Glutamatergic neuron (in vitro differentiated cells): ENCODE measurements around the gene COQ4. TPM values are rescaled to one million over a fixed set of nuclear protein-coding genes. Genes with fewer than 3 reads are reported as not detected.

Experiments used
- DNase-seq: peaks from one replicate; pipeline ENCODE4 v3.0.0; 2022
- H3K27ac Mint-ChIP-seq: one replicate; pipeline ENCODE4 v1.8.0; 2020; ENCODE audit warnings: mild to moderate bottlenecking, mixed read lengths, inconsistent platforms; ENCODE audit not compliant: unreplicated experiment
- H3K27me3 Mint-ChIP-seq: one replicate; pipeline ENCODE4 v1.8.0; 2020; ENCODE audit warnings: mild to moderate bottlenecking, moderate library complexity, mixed read lengths, inconsistent platforms; ENCODE audit not compliant: unreplicated experiment
- H3K36me3 Mint-ChIP-seq: one replicate; pipeline ENCODE4 v1.8.0; 2020; ENCODE audit warnings: mild to moderate bottlenecking, mixed read lengths, inconsistent platforms; ENCODE audit not compliant: unreplicated experiment
- H3K4me1 Mint-ChIP-seq: one replicate; pipeline ENCODE4 v1.8.0; 2020; ENCODE audit warnings: mild to moderate bottlenecking, low read depth, mixed read lengths, inconsistent platforms; ENCODE audit not compliant: unreplicated experiment
- H3K4me3 Mint-ChIP-seq: one replicate; pipeline ENCODE4 v1.8.0; 2020; ENCODE audit warnings: mild to moderate bottlenecking, mixed read lengths, inconsistent platforms; ENCODE audit not compliant: unreplicated experiment
- H3K9me3 Mint-ChIP-seq: one replicate; pipeline ENCODE4 v1.8.0; 2020; ENCODE audit warnings: mild to moderate bottlenecking, moderate library complexity, mixed read lengths, inconsistent platforms; ENCODE audit not compliant: unreplicated experiment
- CTCF ChIP-seq: fragments of 200-600 bp; sonication (generic); IDR thresholded peaks from one replicate; pipeline ENCODE4 v1.5.0; 2021; ENCODE audit not compliant: partially characterized antibody, unreplicated experiment
- total RNA-seq: library from RNA; stranded (reverse); fragmentation: NEBNext Ultra II Directional; extraction: Animal tissue kit (Norgen Biotek cat#: 25700); gene quantifications from one replicate; pipeline ENCODE4 v1.2.1, GENCODE V29; 2021; ENCODE audit not compliant: unreplicated experiment

The COQ4 gene
- total RNA-seq, 1 donor from 2014 or later, result 35.8 TPM

GRCh38 chr9:128296340-128297220 is 26.1 kb upstream of the COQ4 start:
- H3K36me3 Mint-ChIP-seq, result no peaks in the 10 kb centered on the region
- DNase-seq, result no peak
- H3K9me3 Mint-ChIP-seq, result no peaks in the 10 kb centered on the region
- no peak overlapping the region for H3K27ac Mint-ChIP-seq
- H3K4me3 Mint-ChIP-seq, result no peak overlapping the region
- no peaks in the 10 kb centered on the region for H3K4me1 Mint-ChIP-seq
- no peaks in the 10 kb centered on the region for H3K27me3 Mint-ChIP-seq
- no peak for TF ChIP-seq CTCF

GRCh38 chr9:128297221-128297773 is 25.3 kb upstream of the COQ4 start:
- Mint-ChIP-seq H3K9me3 (no peaks in the 10 kb centered on the region), H3K4me1 (no peaks in the 10 kb centered on the region), H3K27ac (no peak overlapping the region), H3K27me3 (peaks cover 3% of the 10 kb centered on the region), H3K36me3 (no peaks in the 10 kb centered on the region), H3K4me3 (no peak overlapping the region)
- DNase-seq, result no peak
- no peak for TF ChIP-seq CTCF

GRCh38 chr9:128298535-128299482 is 23.8 kb upstream of the COQ4 start:
- peaks cover 3% of the 10 kb centered on the region for H3K27me3 Mint-ChIP-seq
- no peaks in the 10 kb centered on the region for H3K9me3 Mint-ChIP-seq
- H3K4me1 Mint-ChIP-seq, result no peaks in the 10 kb centered on the region
- no peaks in the 10 kb centered on the region for H3K36me3 Mint-ChIP-seq
- no peak overlapping the region for H3K27ac Mint-ChIP-seq
- H3K4me3 Mint-ChIP-seq, result no peak overlapping the region
- DNase-seq, result no peak
- TF ChIP-seq CTCF, result no peak

GRCh38 chr9:128304136-128304970 is 18.3 kb upstream of the COQ4 start:
- H3K4me3 Mint-ChIP-seq, result no peak overlapping the region
- TF ChIP-seq CTCF, result no peak
- peaks cover 3% of the 10 kb centered on the region for H3K27me3 Mint-ChIP-seq
- no peaks in the 10 kb centered on the region for H3K4me1 Mint-ChIP-seq
- H3K27ac Mint-ChIP-seq, result no peak overlapping the region
- H3K36me3 Mint-ChIP-seq, result no peaks in the 10 kb centered on the region
- no peaks in the 10 kb centered on the region for H3K9me3 Mint-ChIP-seq
- DNase-seq, result no peak
